Natural killer cell (primary cell): Measurements from ENCODE around the gene USF2. TPM values are rescaled to one million over a fixed set of nuclear protein-coding genes. Genes with fewer than 3 reads are reported as not detected.

Source experiments
- ATAC-seq, 3 donors: fragments of 150-1000 bp in 2 of 3; fragments of 200-7000 bp in 1 of 3; cut with Tn5 transposase; 1 replicate in 1 of 3; 2 replicates in 2 of 3; pipeline ENCODE4 v1.10.0; 2021; ENCODE audit warnings: mild to moderate bottlenecking in 2 of 3, moderate library complexity in 2 of 3
- DNase-seq, 2 donors: peaks; one replicate each; pipeline versions ENCODE4 v3.0.0 to v3.0.0-alpha.2; 2013 to 2021; ENCODE audit warnings: mixed read lengths in 1 of 2
- H3K27ac ChIP-seq: one replicate; pipeline ENCODE4 v1.5.1; 2013; ENCODE audit warnings: mild to moderate bottlenecking, low read length
- H3K27me3 ChIP-seq: one replicate; pipeline ENCODE4 v1.6.1; 2013; ENCODE audit warnings: low read length; ENCODE audit not compliant: control insufficient read depth, insufficient read depth
- H3K36me3 ChIP-seq: one replicate; pipeline ENCODE4 v1.6.1; 2013; ENCODE audit warnings: low read length; ENCODE audit not compliant: control insufficient read depth, insufficient read depth
- H3K4me1 ChIP-seq: one replicate; pipeline ENCODE4 v1.6.1; 2013; ENCODE audit warnings: low read length; ENCODE audit not compliant: control insufficient read depth, insufficient read depth
- H3K4me3 ChIP-seq: one replicate; pipeline ENCODE4 v1.5.1; 2013; ENCODE audit warnings: low read length
- H3K9me3 ChIP-seq: one replicate; pipeline ENCODE4 v1.6.1; 2013; ENCODE audit warnings: low read length; ENCODE audit not compliant: control insufficient read depth, insufficient read depth
- H3K27ac Mint-ChIP-seq, 2 donors: one replicate each; pipeline ENCODE4 v1.8.0; 2022; ENCODE audit warnings: mild to moderate bottlenecking in 2 of 2, mixed read lengths in 2 of 2, moderate library complexity in 1 of 2
- H3K27me3 Mint-ChIP-seq, 2 donors: one replicate each; pipeline ENCODE4 v1.8.0; 2022; ENCODE audit warnings: low read depth in 2 of 2, mixed read lengths in 2 of 2
- H3K36me3 Mint-ChIP-seq: one replicate; pipeline ENCODE4 v1.8.0; 2022; ENCODE audit warnings: mixed read lengths
- H3K4me1 Mint-ChIP-seq, 2 donors: one replicate each; pipeline ENCODE4 v1.8.0; 2022; ENCODE audit warnings: mixed read lengths in 2 of 2
- H3K4me3 Mint-ChIP-seq: one replicate; pipeline ENCODE4 v1.8.0; 2022; ENCODE audit warnings: mild to moderate bottlenecking, moderate library complexity, mixed read lengths
- H3K9me3 Mint-ChIP-seq, 2 donors: one replicate each; pipeline ENCODE4 v1.8.0; 2022; ENCODE audit warnings: mixed read lengths in 2 of 2
- CTCF ChIP-seq: fragments of 200-600 bp; IDR thresholded peaks from one replicate; pipeline ENCODE4 v1.8.0; 2022; ENCODE audit warnings: antibody characterized with exemption
- WGBS: methylation state at CpG from one replicate; pipeline ENCODE4 v1.1.7; 2013; ENCODE audit warnings: missing lambda C conversion rate; ENCODE audit not compliant: insufficient coverage; 5-methylcytosine and 5-hydroxymethylcytosine counted together
- intact Hi-C: fragments of 100-400 bp; cut with micrococcal nuclease; formaldehyde crosslinking; loops from one replicate; pipeline ENCODE4 v1.14.2; 2022
- total RNA-seq, 4 donors: library from RNA; stranded (reverse); fragments of 120-200 nt in 1 of 4; gene quantifications; one replicate each; pipeline versions ENCODE4 v1.2.3 to v1.2.4, GENCODE V29; 2013 to 2022

Gene USF2
- total RNA-seq, 3 donors from 2014 or later (not counting 1 experiment from before 2014, with no cell fraction given) = 243 to 253 (median 250) TPM

GRCh38 chr19:35309481-35310279 lies 40.9 kb downstream of the USF2 start:
- Mint-ChIP-seq H3K36me3 (no peaks in the 10 kb centered on the region), H3K4me3 (no peak overlapping the region), H3K27me3 (peaks cover 0 to 8% of the 10 kb centered on the region in 2 donors), H3K4me1 (no peaks in the 10 kb centered on the region), H3K27ac (no peak overlapping the region), H3K9me3 (no peaks in the 10 kb centered on the region)
- no peak overlapping the region for H3K27ac ChIP-seq
- H3K27me3 ChIP-seq = no peaks in the 10 kb centered on the region
- DNase-seq = no peak
- H3K4me3 ChIP-seq = no peak overlapping the region
- 92% methylated on average over 47 of the region's 47 CpGs for WGBS
- ATAC-seq = no peak
- no peaks in the 10 kb centered on the region for H3K9me3 ChIP-seq
- peaks cover 9% of the 10 kb centered on the region for H3K4me1 ChIP-seq
- intact Hi-C loops = no loop called here
- no peaks in the 10 kb centered on the region for H3K36me3 ChIP-seq
- no peak for TF ChIP-seq CTCF

- Mint-ChIP-seq H3K4me1 (no peaks in the 10 kb centered on the region), H3K36me3 (no peaks in the 10 kb centered on the region), H3K27ac (no peak overlapping the region), H3K27me3 (peaks cover 0 to 8% of the 10 kb centered on the region in 2 donors), H3K9me3 (no peaks in the 10 kb centered on the region), H3K4me3 (no peak overlapping the region)
- intact Hi-C loops = no loop called here
- ATAC-seq (no peak), DNase-seq (no peak)
- Histone ChIP-seq H3K4me3 (no peak overlapping the region), H3K9me3 (no peaks in the 10 kb centered on the region), H3K4me1 (peaks cover 9% of the 10 kb centered on the region), H3K27ac (no peak overlapping the region), H3K36me3 (no peaks in the 10 kb centered on the region), H3K27me3 (no peaks in the 10 kb centered on the region)
- WGBS = 35% methylated on average over 12 of the region's 12 CpGs
- no peak for TF ChIP-seq CTCF
Observed at GRCh38 chr19:35310331-35310730, 41.6 kb downstream of the USF2 start.

- Histone ChIP-seq H3K36me3 (no peaks in the 10 kb centered on the region), H3K9me3 (no peaks in the 10 kb centered on the region), H3K4me3 (no peak overlapping the region), H3K27me3 (no peaks in the 10 kb centered on the region), H3K27ac (no peak overlapping the region), H3K4me1 (peaks cover 9% of the 10 kb centered on the region)
- Mint-ChIP-seq H3K4me1 (no peaks in the 10 kb centered on the region), H3K9me3 (no peaks in the 10 kb centered on the region), H3K27ac (no peak overlapping the region), H3K36me3 (no peaks in the 10 kb centered on the region), H3K27me3 (peaks cover 0 to 8% of the 10 kb centered on the region in 2 donors), H3K4me3 (no peak overlapping the region)
- intact Hi-C loops = no loop called here
- 87% methylated on average over 9 of the region's 10 CpGs for WGBS
- DNase-seq (no peak), ATAC-seq (no peak)
- TF ChIP-seq CTCF = no peak
Observed at GRCh38 chr19:35310811-35311465, 42.2 kb downstream of the USF2 start.
